AG04450 (cell line): Measurements from ENCODE around the gene ARHGAP24. TPM values are rescaled to one million over a fixed set of nuclear protein-coding genes. Genes with fewer than 3 reads are reported as not detected.

Experiments
- CTCF ChIA-PET: fragments of 300-600, 350-600 bp; formaldehyde crosslinking; extraction: SDS; loops from one replicate; lab custom pipeline; 2022; ENCODE audit warnings: antibody characterized with exemption, inconsistent platforms; lab: Charles Lee
- POLR2A ChIA-PET: fragments of 350-600 bp; formaldehyde crosslinking; extraction: SDS; loops from one replicate; lab custom pipeline; 2021; ENCODE audit warnings: antibody characterized with exemption, inconsistent platforms; lab: Yijun Ruan, JAX
- DNase-seq: peaks from one replicate; pipeline ENCODE4 v3.0.0-alpha.2; 2011; ENCODE audit warnings: low read depth, low spot score
- H3K27ac ChIP-seq: one replicate; pipeline ENCODE4 v1.5.1; 2012; ENCODE audit warnings: low read depth, low read length, control low read depth
- H3K27me3 ChIP-seq: one replicate; pipeline ENCODE4 v1.6.0; 2012; ENCODE audit warnings: low read length; ENCODE audit not compliant: control insufficient read depth, insufficient read depth
- H3K4me3 ChIP-seq: 2 replicates; pipeline ENCODE4 v1.5.1; 2011; ENCODE audit warnings: mild to moderate bottlenecking, low read depth, low read length, control low read depth
- H3K9me3 ChIP-seq: 2 replicates; pipeline ENCODE4 v1.5.1; 2012; ENCODE audit warnings: low read length; ENCODE audit not compliant: control insufficient read depth, insufficient read depth
- polyA plus RNA-seq: library from polyadenylated mRNA; depleted of rRNA; stranded (reverse); fragments of >200 nt; gene quantifications from 2 replicates; pipeline ENCODE4 v1.2.3, GENCODE V29; 2011
- TF ChIP-seq, protein P1 (sequence below): IDR thresholded peaks from 2 replicates; pipeline ENCODE4 v1.5.1; 2011; ENCODE audit warnings: low read depth, low read length, control low read depth, inconsistent platforms

The ARHGAP24 gene
- polyA plus RNA-seq, 1 experiment: 16.8 TPM

DNA sequence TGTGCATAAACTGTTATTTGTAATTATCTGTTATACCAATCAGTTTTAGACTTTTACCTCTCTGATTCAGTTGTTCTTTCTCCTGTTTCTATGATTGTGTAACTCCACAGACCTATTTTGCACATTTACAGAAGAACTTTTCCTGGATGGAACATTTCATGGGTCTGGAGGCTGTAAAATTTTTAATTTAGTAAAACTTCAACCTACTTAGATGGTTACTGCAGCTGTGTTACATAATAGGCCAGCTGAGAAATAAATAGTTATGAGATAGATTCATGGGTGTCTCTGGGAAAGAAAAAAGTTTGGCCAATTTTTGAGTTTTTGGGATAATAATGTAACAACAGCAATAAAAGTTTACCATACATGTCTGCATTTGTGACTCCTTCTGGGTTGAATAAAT, 253.5 kb downstream of the ARHGAP24 start:
- no peak for DNase-seq
- no peaks in the 10 kb centered on the region for H3K27me3 ChIP-seq
- no peak overlapping the region for H3K27ac ChIP-seq
- no peak overlapping the region for H3K4me3 ChIP-seq
- CTCF ChIA-PET: interaction anchor here (2.5 kb wide), 1 partner anchor 19 kb away, joined by 15 read pairs; no protein-coding TSS in a partner anchor
- TF ChIP-seq, protein P1, sequence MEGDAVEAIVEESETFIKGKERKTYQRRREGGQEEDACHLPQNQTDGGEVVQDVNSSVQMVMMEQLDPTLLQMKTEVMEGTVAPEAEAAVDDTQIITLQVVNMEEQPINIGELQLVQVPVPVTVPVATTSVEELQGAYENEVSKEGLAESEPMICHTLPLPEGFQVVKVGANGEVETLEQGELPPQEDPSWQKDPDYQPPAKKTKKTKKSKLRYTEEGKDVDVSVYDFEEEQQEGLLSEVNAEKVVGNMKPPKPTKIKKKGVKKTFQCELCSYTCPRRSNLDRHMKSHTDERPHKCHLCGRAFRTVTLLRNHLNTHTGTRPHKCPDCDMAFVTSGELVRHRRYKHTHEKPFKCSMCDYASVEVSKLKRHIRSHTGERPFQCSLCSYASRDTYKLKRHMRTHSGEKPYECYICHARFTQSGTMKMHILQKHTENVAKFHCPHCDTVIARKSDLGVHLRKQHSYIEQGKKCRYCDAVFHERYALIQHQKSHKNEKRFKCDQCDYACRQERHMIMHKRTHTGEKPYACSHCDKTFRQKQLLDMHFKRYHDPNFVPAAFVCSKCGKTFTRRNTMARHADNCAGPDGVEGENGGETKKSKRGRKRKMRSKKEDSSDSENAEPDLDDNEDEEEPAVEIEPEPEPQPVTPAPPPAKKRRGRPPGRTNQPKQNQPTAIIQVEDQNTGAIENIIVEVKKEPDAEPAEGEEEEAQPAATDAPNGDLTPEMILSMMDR: no peak
- no peaks in the 10 kb centered on the region for H3K9me3 ChIP-seq
- POLR2A ChIA-PET: no interaction called here

DNA sequence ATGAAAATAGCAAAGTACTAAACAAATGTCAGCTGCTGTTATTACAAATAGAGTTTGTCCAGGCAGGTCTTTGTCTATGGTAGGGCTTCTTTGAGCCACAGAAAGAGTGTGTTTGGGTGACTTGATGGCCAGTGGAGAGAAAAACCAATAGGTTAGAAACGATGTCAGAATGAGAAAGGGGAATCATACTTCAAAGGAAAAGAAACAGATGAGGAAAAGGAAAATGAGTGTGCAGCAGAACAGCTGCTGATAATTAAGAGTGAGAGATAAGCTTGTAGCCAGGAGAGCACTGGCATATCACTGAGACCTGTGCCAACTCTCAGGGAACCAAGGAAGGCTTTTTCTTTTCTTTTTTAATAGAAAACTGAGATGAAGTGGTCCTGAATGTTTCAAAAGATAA, 257.2 kb downstream of the ARHGAP24 start:
- TF ChIP-seq, protein P1: no peak
- ChIA-PET CTCF (interaction anchor here (0.6 to 1.4 kb wide), 2 partner anchors 16 to 1054 kb away, joined by 3 to 14 read pairs; no protein-coding TSS in a partner anchor), POLR2A (no interaction called here)
- Histone ChIP-seq H3K4me3 (no peak overlapping the region), H3K27ac (no peak overlapping the region), H3K9me3 (no peaks in the 10 kb centered on the region), H3K27me3 (no peaks in the 10 kb centered on the region)
- DNase-seq: no peak

DNA sequence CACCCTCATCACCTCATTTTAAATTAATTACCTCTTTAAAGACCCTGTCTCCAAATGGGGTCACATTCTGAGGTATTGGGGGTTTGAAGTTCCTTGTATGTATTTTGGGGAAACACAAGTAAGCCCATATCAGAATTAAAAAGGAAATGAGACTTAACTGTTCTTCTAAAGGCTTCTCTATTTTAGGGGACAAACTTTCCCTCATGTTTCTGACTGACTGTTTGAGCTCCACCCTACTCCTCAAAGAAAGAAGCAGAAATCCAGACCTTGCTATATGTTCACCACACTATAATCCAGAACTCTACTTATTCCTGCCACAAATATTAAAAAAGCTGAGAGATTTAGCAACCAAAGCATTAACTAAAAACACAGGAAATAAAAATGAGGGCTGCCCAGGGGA, 258.8 kb downstream of the ARHGAP24 start:
- TF ChIP-seq, protein P1: no peak
- no peak for DNase-seq
- POLR2A ChIA-PET: no interaction called here
- H3K27me3 ChIP-seq: no peaks in the 10 kb centered on the region
- H3K27ac ChIP-seq: no peak overlapping the region
- H3K4me3 ChIP-seq: no peak overlapping the region
- no peaks in the 10 kb centered on the region for H3K9me3 ChIP-seq
- CTCF ChIA-PET: interaction anchor here (0.9 to 1.0 kb wide), 2 partner anchors 14 to 650 kb away, joined by 3 to 7 read pairs; no protein-coding TSS in a partner anchor

DNA sequence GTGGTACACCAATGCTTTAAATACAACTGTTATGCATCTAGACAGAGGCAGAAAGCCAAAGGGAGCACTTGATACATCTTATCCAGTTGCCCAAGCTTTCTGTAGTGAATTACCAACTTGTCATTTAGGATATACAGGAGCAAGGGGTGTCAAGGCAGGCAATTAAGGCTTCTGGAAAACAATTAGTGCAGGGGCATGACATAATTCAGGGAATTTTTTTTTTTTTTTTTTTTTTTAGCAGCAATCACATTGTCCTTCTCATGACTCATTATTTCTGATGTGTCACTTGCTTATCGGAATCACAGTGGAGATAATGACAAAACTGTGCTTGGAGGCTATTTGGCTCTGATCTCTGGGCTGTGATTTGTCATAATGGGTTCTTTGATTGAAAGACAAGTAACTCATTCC, 259.5 kb downstream of the ARHGAP24 start:
- H3K27me3 ChIP-seq: no peaks in the 10 kb centered on the region
- no peak for DNase-seq
- H3K9me3 ChIP-seq: no peaks in the 10 kb centered on the region
- CTCF ChIA-PET: interaction anchor here (0.9 to 1.0 kb wide), 2 partner anchors 13 to 650 kb away, joined by 3 to 7 read pairs; no protein-coding TSS in a partner anchor
- no peak overlapping the region for H3K4me3 ChIP-seq
- POLR2A ChIA-PET: no interaction called here
- TF ChIP-seq, protein P1: no peak
- H3K27ac ChIP-seq: no peak overlapping the region

DNA sequence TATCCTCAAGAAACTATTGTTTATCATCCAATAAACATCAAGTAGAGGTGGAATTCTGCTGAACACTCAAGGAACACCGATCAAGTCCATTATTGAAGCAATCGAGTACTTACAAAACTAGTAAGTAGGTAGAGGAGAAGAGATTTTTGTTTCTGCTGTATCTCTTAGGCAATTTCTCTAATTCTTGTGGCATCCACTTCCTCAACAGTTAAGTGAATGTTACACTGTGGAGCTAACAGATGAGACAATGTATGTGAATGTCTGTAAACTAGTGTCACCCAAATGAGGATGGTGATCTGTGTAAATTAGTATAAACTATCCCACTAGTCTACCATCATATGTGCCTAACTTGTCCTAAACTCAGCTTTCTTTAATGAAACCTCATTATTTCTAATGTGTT, 261.6 kb downstream of the ARHGAP24 start:
- no peak for DNase-seq
- Histone ChIP-seq H3K4me3 (no peak overlapping the region), H3K27ac (no peak overlapping the region), H3K9me3 (no peaks in the 10 kb centered on the region), H3K27me3 (no peaks in the 10 kb centered on the region)
- ChIA-PET CTCF (interaction anchor here (0.9 to 1.7 kb wide), 3 partner anchors 9 to 232 kb away, joined by 3 to 4 read pairs (median 4); no protein-coding TSS in a partner anchor), POLR2A (no interaction called here)
- TF ChIP-seq, protein P1: no peak
